Activated CD4-positive, alpha-beta T cell treated with anti-CD3 and anti-CD28 coated beads for 36 hours (primary cell): ENCODE results near the gene HOXA3. TPM values are rescaled to one million over a fixed set of nuclear protein-coding genes. Genes with fewer than 3 reads are reported as not detected.

Source experiments
- ATAC-seq: fragments of 200-7000 bp; cut with Tn5 transposase; one replicate; pipeline ENCODE4 v1.10.0; 2021; ENCODE audit warnings: mild to moderate bottlenecking, moderate library complexity
- CTCF ChIA-PET: fragments of 350-600 bp; sonication (Branson Sonifier 250); formaldehyde crosslinking; loops from one replicate; lab custom pipeline; 2021; ENCODE audit warnings: antibody characterized with exemption; lab: Charles Lee
- POLR2A ChIA-PET: fragments of 350-600 bp; sonication (Branson Sonifier 250); formaldehyde crosslinking; loops from one replicate; lab custom pipeline; 2021; ENCODE audit warnings: antibody characterized with exemption, inconsistent platforms; lab: Charles Lee
- DNase-seq: peaks from one replicate; pipeline ENCODE4 v3.0.0-alpha.2; 2020
- H3K27ac Mint-ChIP-seq: one replicate; pipeline ENCODE4 v1.8.0; 2021; ENCODE audit warnings: mixed read lengths
- H3K27me3 Mint-ChIP-seq: one replicate; pipeline ENCODE4 v1.8.0; 2021; ENCODE audit warnings: mixed read lengths
- H3K36me3 Mint-ChIP-seq: one replicate; pipeline ENCODE4 v1.8.0; 2021; ENCODE audit warnings: low read depth, mixed read lengths
- H3K4me1 Mint-ChIP-seq: one replicate; pipeline ENCODE4 v1.8.0; 2021; ENCODE audit warnings: mixed read lengths
- H3K4me3 Mint-ChIP-seq: one replicate; pipeline ENCODE4 v1.8.0; 2021; ENCODE audit warnings: mild to moderate bottlenecking, moderate library complexity, mixed read lengths
- H3K9me3 Mint-ChIP-seq: one replicate; pipeline ENCODE4 v1.8.0; 2021; ENCODE audit warnings: low read depth, mixed read lengths
- intact Hi-C, 2 experiments: fragments of 100-400 bp; cut with DNase I in 1 of 2; cut with micrococcal nuclease in 1 of 2; formaldehyde crosslinking; loops; one replicate each; pipeline versions ENCODE4 v1.14.2 to v1.15.1; 2022 to 2024; cut with DNase I, micrococcal nuclease
- total RNA-seq, 2 experiments: library from RNA; stranded (reverse); gene quantifications; one replicate each; pipeline ENCODE4 v1.2.3, GENCODE V29; 2021

HOXA3 gene
- total RNA-seq, 2 experiments from 2014 or later = not detected

GRCh38 chr7:27099453-27100370 is 52.7 kb downstream of the HOXA3 start:
- no peak overlapping the region for H3K27ac Mint-ChIP-seq
- CTCF ChIA-PET = interaction anchor here (0.8 to 1.1 kb wide), 2 partner anchors 11 to 16 kb away, joined by 3 to 4 read pairs; no protein-coding TSS in a partner anchor
- POLR2A ChIA-PET = interaction anchor here (0.6 kb wide), 1 partner anchor 44 kb away, joined by 4 read pairs; no protein-coding TSS in a partner anchor
- H3K36me3 Mint-ChIP-seq = no peaks in the 10 kb centered on the region
- intact Hi-C loops = loop anchor here (5.0 to 10.0 kb wide), 7 partner anchors 33 to 1237 kb away; partner anchors contain the start of genes EVX1 (in 1 of the 2), HOXA4 (in 1 of the 2), HOXA7 (in 1 of the 2) and SKAP2 (in 1 of the 2)
- H3K27me3 Mint-ChIP-seq = peaks cover 84% of the 10 kb centered on the region
- H3K4me1 Mint-ChIP-seq = peaks cover 41% of the 10 kb centered on the region
- DNase-seq = no peak
- H3K9me3 Mint-ChIP-seq = no peaks in the 10 kb centered on the region
- H3K4me3 Mint-ChIP-seq = no peak overlapping the region
- no peak for ATAC-seq

GRCh38 chr7:27098578-27099451 is 53.6 kb downstream of the HOXA3 start:
- ATAC-seq = no peak
- Mint-ChIP-seq H3K4me3 (no peak overlapping the region), H3K36me3 (no peaks in the 10 kb centered on the region), H3K27ac (no peak overlapping the region), H3K27me3 (peaks cover 85% of the 10 kb centered on the region), H3K9me3 (no peaks in the 10 kb centered on the region), H3K4me1 (peaks cover 40% of the 10 kb centered on the region)
- ChIA-PET CTCF (interaction anchor here (0.6 to 1.1 kb wide), 6 partner anchors 8 to 981 kb away, joined by 3 to 4 read pairs (median 3); no protein-coding TSS in a partner anchor), POLR2A (no interaction called here)
- intact Hi-C loops = loop anchor here (5.0 to 10.0 kb wide), 7 partner anchors 33 to 1237 kb away; partner anchors contain the start of genes EVX1 (in 1 of the 2), HOXA4 (in 1 of the 2), HOXA7 (in 1 of the 2) and SKAP2 (in 1 of the 2)
- DNase-seq = peak; percentile 19

- ATAC-seq (no peak), DNase-seq (peak; percentile 21)
- CTCF ChIA-PET = interaction anchor here (0.6 to 1.3 kb wide), 6 partner anchors 7 to 980 kb away, joined by 3 to 5 read pairs (median 3); no protein-coding TSS in a partner anchor
- peaks cover 34% of the 10 kb centered on the region for H3K4me1 Mint-ChIP-seq
- peak overlapping the region; percentile 70 for H3K4me3 Mint-ChIP-seq
- no peaks in the 10 kb centered on the region for H3K9me3 Mint-ChIP-seq
- intact Hi-C loops = loop anchor here (2.0 to 10.0 kb wide), 8 partner anchors 34 to 1236 kb away; partner anchors contain the start of genes EVX1 (in 1 of the 2), HOXA4 (in 1 of the 2), HOXA7 (in 1 of the 2) and SKAP2 (in 1 of the 2)
- POLR2A ChIA-PET = no interaction called here
- H3K27me3 Mint-ChIP-seq = peaks cover 83% of the 10 kb centered on the region
- no peaks in the 10 kb centered on the region for H3K36me3 Mint-ChIP-seq
- no peak overlapping the region for H3K27ac Mint-ChIP-seq
Measured at GRCh38 chr7:27097686-27098577, 54.5 kb downstream of the HOXA3 start.

GRCh38 chr7:27096768-27097514 is 55.4 kb downstream of the HOXA3 start:
- DNase-seq = peak; percentile 11
- Mint-ChIP-seq H3K4me1 (peaks cover 26% of the 10 kb centered on the region), H3K27me3 (peaks cover 84% of the 10 kb centered on the region), H3K27ac (peak overlapping the region; percentile 38), H3K9me3 (no peaks in the 10 kb centered on the region), H3K36me3 (no peaks in the 10 kb centered on the region), H3K4me3 (peak overlapping the region; percentile 70)
- ChIA-PET CTCF (interaction anchor here (0.7 to 1.3 kb wide), 5 partner anchors 52 to 145 kb away, joined by 3 to 5 read pairs (median 4); no protein-coding TSS in a partner anchor), POLR2A (no interaction called here)
- no peak for ATAC-seq
- intact Hi-C loops = loop anchor here (1.0 to 10.0 kb wide), 10 partner anchors 35 to 1235 kb away; partner anchors contain the start of genes SKAP2 (in 2 of the 2), EVX1 (in 1 of the 2), HOXA4 (in 1 of the 2) and HOXA7 (in 1 of the 2)

- ATAC-seq = peak; percentile 91
- H3K27me3 Mint-ChIP-seq = peaks cover 84% of the 10 kb centered on the region
- POLR2A ChIA-PET = no interaction called here
- H3K9me3 Mint-ChIP-seq = no peaks in the 10 kb centered on the region
- H3K4me1 Mint-ChIP-seq = peaks cover 23% of the 10 kb centered on the region
- intact Hi-C loops = loop anchor here (1.0 to 10.0 kb wide), 10 partner anchors 36 to 1234 kb away; partner anchors contain the start of genes SKAP2 (in 2 of the 2), EVX1 (in 1 of the 2), HOXA4 (in 1 of the 2) and HOXA7 (in 1 of the 2)
- CTCF ChIA-PET = interaction anchor here (0.7 to 1.3 kb wide), 5 partner anchors 53 to 146 kb away, joined by 3 to 5 read pairs (median 4); no protein-coding TSS in a partner anchor
- H3K4me3 Mint-ChIP-seq = peak within 1 kb of the TSS; percentile 70
- no peaks in the 10 kb centered on the region for H3K36me3 Mint-ChIP-seq
- H3K27ac Mint-ChIP-seq = peak within 1 kb of the TSS; percentile 5
- peak; percentile 85 for DNase-seq
Measured at GRCh38 chr7:27095897-27096767, 56.3 kb downstream of the HOXA3 start, which contains the start of gene HOXA1. HOXA1 (minus strand) TSS chr7:27096000; CDS start chr7:27095912, 88 bp downstream.

- Mint-ChIP-seq H3K36me3 (no peaks in the 10 kb centered on the region), H3K27ac (peak overlapping the region; percentile 5), H3K9me3 (no peaks in the 10 kb centered on the region), H3K4me1 (peaks cover 23% of the 10 kb centered on the region), H3K27me3 (peaks cover 81% of the 10 kb centered on the region), H3K4me3 (peak overlapping the region; percentile 70)
- intact Hi-C loops = loop anchor here (5.0 to 10.0 kb wide), 7 partner anchors 37 to 1233 kb away; partner anchors contain the start of genes EVX1 (in 1 of the 2), HOXA4 (in 1 of the 2), HOXA7 (in 1 of the 2) and SKAP2 (in 1 of the 2)
- ChIA-PET POLR2A (no interaction called here), CTCF (interaction anchor here (0.9 to 1.0 kb wide), 3 partner anchors 10 to 64 kb away, joined by 3 to 4 read pairs (median 3); no protein-coding TSS in a partner anchor)
- DNase-seq (peak; percentile 24), ATAC-seq (no peak)
Measured at GRCh38 chr7:27095050-27095896, 57.1 kb downstream of the HOXA3 start.

- POLR2A ChIA-PET = no interaction called here
- no peak overlapping the region for H3K27ac Mint-ChIP-seq
- no peak for ATAC-seq
Measured at GRCh38 chr7:27094304-27095049, 57.9 kb downstream of the HOXA3 start.

More at GRCh38 chr7:27094304-27095049, 57.9 kb downstream of the HOXA3 start:
- intact Hi-C loops = loop anchor here (5.0 to 10.0 kb wide), 7 partner anchors 38 to 1232 kb away; partner anchors contain the start of genes EVX1 (in 1 of the 2), HOXA4 (in 1 of the 2), HOXA7 (in 1 of the 2) and SKAP2 (in 1 of the 2)
- DNase-seq = no peak
- H3K27me3 Mint-ChIP-seq = peaks cover 82% of the 10 kb centered on the region
- no peaks in the 10 kb centered on the region for H3K9me3 Mint-ChIP-seq
- no peaks in the 10 kb centered on the region for H3K36me3 Mint-ChIP-seq
- no peak overlapping the region for H3K4me3 Mint-ChIP-seq
- H3K4me1 Mint-ChIP-seq = peaks cover 23% of the 10 kb centered on the region
- CTCF ChIA-PET = interaction anchor here (0.9 to 1.0 kb wide), 3 partner anchors 9 to 65 kb away, joined by 3 to 4 read pairs (median 3); no protein-coding TSS in a partner anchor
